Embryonic facial prominence (tissue), 1 donor: ENCODE data around the gene MBLAC1.
A peak's percentile ranks its signal among the peaks of the same experiment; 100 is the strongest.

Experiments used
- DNase-seq: peaks from one replicate; pipeline ENCODE4 v3.0.0-alpha.2; 2016; ENCODE audit errors: extremely low spot score

The MBLAC1 gene

GRCh38 chr7:100153708-100154535 lies 27.2 kb downstream of the MBLAC1 start:
- no peak for DNase-seq

GRCh38 chr7:100154651-100155491 lies 28.1 kb downstream of the MBLAC1 start:
- no peak for DNase-seq

- DNase-seq: no peak
These were observed 29.0 kb downstream of the MBLAC1 start for GRCh38 chr7:100155553-100156317.

GRCh38 chr7:100156331-100157068 lies 29.7 kb downstream of the MBLAC1 start:
- DNase-seq: no peak

GRCh38 chr7:100157069-100157333 lies 30.2 kb downstream of the MBLAC1 start:
- DNase-seq: no peak

- DNase-seq: no peak
These were observed 30.8 kb downstream of the MBLAC1 start for GRCh38 chr7:100157334-100158228.

GRCh38 chr7:100158229-100159098 lies 31.7 kb downstream of the MBLAC1 start, which contains the start of gene TRAPPC14:
Gene TRAPPC14, minus strand, starts transcription at chr7:100158723. Its CDS starts 224 bp downstream, at chr7:100158499.
- DNase-seq: peak; percentile 75

GRCh38 chr7:100159099-100159623 lies 32.4 kb downstream of the MBLAC1 start:
- DNase-seq: no peak

GRCh38 chr7:100160067-100160466 lies 33.3 kb downstream of the MBLAC1 start:
- no peak for DNase-seq

GRCh38 chr7:100163006-100163531 lies 36.3 kb downstream of the MBLAC1 start:
- DNase-seq: no peak

- no peak for DNase-seq
These were observed 37.1 kb downstream of the MBLAC1 start for GRCh38 chr7:100163871-100164270.

- DNase-seq: no peak
These were observed 39.7 kb downstream of the MBLAC1 start for GRCh38 chr7:100166317-100166940.

GRCh38 chr7:100166970-100167911 lies 40.5 kb downstream of the MBLAC1 start:
- DNase-seq: no peak

- DNase-seq: no peak
These were observed 41.2 kb downstream of the MBLAC1 start for GRCh38 chr7:100167912-100168323.

- no peak for DNase-seq
These were observed 42.5 kb downstream of the MBLAC1 start for GRCh38 chr7:100169147-100169850.

GRCh38 chr7:100170101-100170897 lies 43.5 kb downstream of the MBLAC1 start:
- no peak for DNase-seq
